C1 segment of cervical spinal cord (tissue), 14 donors: ENCODE measurements around the gene MSRB1.
"Not testable (repeated sequence)": the region's sequence is repeated elsewhere in the genome, so short reads cannot be mapped to it uniquely, and the experiment has no call there.

Experiments
- DNase-seq, 14 donors: peaks; one replicate each; lab custom pipeline; 2025; lab: John Stamatoyannopoulos, UW

Gene MSRB1

DNA sequence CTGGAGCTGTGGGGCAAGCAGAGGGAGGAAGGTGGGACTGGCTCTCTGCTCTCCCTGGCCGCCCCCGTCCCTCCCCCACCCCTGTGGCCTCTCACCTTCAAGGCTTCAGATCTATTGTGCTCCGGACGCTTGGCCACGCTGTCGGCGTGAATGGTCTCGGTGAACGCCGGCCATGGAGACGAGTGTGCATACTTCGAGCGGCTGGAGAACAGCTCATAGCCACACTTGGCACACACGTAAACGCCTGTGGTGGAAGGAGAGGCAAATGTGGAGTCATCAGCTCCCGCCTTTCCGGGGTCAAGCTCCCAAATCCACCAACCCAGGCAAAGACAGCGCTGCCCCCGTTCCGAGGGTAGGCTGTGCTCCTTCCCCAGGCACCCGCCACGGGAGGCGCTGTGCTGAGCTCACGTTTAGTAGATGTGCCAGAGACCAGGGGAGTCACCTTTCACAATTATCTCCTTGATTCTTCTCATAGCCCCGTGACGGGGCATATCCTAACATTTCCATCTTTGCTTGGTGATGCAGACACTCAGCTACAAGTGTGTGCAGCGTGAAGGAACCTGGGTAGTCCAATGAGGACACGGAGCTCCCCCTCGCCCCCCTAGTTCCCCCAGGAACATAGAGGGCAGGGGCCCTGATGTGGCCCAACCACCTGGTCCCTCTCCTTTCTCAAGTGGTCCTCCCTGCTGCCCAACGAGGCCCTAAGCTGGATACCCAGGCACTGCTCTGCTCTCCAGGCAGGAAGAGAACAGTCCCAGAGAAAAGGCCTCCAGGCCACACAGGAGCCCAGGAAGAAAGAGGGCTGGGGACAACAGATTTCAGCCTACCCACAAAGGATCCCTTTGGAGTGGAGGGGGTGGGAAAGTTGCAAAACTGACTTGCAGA lies 1.6 kb downstream of the MSRB1 start:
- no peak for DNase-seq

DNA sequence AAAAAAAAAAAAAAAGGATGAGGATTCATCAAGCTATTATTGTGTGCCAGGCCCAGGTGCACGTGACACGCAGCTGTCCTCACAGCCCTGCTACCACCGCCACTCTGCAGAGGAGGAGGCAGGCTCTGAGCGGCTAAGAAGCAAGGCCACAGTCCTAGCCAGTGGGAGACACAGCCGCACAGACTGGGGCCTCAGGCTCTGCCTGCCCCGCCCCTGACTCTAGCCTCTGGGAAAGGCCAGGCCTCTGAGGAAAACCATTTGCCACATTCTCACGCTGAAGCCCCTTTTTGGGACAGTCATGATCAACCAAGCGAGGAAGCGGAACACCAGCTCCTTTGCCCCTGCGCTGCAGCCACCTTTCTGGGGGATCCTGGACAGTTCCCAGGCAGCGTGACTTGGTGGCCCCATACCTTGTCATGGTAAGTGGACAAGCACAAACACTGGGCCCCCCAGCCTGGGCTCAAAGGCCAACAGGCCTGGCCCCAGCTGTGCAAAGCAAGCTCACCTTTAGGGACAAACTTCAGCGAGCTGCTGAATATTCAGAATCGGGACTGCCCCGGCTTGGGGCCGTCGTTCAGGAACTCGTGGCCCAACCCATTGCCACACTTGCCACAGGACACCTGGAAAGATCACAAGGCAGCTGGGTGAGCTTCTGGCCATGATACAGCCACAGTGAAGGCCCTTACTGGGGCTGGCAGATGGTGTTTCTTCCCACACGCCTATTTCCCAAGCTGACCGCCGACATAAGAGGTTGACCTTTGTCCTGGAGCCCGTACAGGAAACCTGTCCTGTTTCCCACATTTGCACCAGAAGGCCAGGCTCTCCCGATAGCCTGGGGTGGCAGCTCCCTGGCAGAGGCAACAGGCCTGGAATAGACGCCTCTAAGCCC lies 2.5 kb downstream of the MSRB1 start:
- DNase-seq = no peak

DNA sequence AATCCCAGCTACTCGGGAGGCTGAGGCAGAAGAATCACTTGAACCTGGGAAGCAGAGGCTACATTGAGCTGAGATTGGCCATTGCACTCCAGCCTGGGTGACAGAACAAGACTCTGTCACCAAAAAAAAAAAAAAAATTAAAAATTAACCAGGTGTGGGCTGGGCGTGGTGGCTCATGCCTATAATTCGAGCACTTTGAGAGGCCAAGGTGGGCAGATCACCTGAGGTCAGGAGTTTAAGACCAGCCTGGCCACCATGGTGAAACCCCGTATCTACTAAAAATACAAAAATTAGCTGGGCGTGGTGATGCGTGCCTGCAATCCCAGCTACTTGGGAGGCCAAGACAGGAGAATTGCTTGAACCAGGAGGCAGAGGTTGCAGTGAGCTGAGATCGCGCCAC lies 3.2 kb downstream of the MSRB1 start:
- not testable (repeated sequence) for DNase-seq

DNA sequence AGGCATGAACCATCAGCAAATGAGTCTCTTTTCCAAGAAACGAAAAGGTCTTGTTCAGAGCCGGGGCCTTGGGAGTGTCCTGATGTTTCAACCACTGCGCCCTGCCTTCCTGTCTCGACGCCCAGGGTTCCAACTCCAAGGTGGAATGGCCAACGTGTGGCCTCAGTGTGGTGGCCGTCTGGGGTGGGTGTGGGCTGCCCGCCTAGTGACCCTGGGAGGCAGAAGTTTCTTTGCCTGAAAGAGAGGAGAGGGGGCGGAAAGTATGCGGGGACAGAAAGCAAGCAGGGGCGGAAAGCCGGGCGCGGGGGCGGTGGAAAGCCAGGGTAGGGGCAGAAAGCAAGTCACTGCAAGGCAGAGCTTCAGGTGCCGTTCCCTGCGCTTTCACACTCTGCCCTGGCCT lies 4.1 kb downstream of the MSRB1 start:
- DNase-seq = no peak

DNA sequence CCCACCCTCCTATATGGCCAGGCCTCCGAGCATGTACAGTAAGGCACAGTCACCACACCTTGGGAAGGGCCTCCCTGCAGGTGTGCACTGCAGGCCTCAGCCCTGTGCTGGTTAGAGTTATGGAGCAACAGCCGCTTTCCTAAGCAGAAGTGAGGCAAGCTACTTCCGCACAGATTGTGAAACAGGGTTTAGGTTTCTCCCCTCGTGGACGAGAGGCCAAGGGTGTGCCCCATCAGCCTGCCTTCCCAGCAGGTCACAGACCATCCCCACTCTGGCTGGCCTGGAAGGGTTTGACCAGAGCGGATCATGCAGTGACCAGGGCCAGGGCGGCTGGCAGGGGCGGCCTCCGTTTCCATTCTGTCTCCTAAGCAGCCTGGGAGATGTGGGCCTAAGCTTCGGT lies 4.7 kb downstream of the MSRB1 start:
- DNase-seq = no peak

DNA sequence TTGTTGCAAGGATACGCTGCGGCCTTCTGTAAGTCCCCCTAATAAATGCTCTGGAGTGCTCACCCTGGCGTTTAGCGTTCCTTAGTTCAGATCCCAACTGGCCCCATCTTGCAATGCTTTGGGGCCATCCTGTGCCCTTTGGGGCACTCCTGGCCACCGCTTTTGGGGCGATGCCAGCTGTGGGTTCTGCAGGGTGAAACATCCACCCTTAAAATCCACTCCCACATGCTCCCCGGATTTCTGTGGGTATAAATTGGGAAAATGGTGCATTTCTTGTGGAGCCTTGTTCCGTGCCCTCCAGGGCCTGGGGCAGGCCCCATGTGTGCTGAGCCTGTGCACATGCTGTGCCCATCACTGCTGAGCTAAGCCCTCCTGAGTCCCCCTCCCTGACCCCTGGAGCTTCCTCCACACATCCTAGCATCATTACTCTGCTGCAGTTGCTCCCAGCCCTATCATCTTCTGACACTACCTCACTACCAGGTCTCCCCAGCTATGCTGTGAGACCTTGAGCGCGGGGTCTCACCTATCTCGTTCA lies 6.0 kb downstream of the MSRB1 start:
- DNase-seq = no peak

DNA sequence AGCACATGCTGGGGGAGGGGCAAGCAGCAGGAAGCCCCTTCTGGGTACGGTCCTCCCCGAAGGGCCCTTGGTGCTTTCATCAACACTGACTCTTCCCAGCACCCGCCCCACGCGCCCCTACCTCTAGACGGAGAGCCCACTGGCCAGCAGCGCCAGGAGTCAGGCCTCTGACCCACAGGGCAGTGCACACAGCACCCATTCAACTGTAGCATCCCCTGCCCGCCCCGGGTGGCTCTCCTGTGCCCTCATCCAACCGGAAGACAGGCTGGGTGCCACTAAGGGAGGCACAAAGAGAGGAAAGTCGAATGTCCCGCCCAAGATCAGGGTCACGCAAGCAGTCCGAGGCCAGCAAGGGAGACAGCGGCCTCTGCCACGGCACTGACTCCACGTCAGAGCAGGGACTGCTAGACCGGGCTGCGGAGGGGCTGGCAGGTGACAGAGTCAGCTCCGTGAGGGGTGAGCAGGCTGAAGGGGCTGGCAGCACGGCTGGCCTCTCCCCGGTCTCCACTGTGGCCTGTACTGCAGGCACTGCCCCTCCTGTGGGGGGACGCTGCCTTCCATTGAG lies 9.8 kb downstream of the MSRB1 start:
- DNase-seq = no peak

DNA sequence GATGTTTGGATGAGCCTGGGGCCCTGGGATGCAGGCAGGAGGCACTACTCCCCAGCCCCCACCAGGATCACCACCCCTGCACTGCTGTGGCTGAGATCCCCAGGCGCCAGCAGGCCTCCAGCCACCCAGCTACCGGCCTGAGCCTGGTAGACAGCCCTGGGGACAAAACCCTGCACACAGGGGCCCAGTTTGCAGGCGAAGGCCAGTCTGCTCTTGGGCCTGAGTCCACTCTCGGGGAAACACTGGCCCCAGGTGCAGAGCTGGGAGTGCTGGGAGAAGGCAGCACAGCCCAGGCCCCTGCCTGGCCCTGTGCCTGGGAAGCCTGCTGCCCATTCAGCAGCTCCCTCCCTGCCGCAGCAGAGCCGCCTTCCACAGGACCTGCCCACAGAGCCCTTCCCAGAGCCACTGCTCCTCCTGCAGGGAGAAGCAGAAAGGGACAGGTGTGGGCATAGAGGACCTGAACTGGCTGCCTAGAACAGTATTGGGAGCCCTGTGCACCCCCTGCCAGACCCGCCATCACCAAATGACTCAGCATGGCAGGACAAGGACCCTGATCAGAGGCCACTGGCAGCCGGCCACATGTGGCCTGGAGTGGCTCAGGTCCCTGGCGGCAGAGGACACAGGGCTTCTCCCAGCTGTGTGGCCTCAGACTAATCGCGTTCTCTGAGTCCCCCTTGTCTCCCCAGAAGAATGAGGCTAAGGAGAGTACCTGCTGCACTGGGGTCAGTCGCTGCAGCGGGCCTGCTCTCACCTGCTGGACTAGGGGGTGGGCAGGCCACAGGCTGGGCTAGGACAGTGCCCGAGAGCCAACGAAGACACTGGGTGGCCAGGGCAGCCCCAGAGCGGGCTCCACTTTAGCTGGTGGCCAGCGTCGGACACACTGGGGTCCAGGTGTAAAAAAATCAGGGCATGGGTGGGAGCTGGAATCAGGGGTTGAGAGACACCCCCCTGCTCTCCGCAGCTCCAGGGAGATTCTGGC lies 10.7 kb downstream of the MSRB1 start:
- DNase-seq = peak in 1 of 14 donors; percentile 15

DNA sequence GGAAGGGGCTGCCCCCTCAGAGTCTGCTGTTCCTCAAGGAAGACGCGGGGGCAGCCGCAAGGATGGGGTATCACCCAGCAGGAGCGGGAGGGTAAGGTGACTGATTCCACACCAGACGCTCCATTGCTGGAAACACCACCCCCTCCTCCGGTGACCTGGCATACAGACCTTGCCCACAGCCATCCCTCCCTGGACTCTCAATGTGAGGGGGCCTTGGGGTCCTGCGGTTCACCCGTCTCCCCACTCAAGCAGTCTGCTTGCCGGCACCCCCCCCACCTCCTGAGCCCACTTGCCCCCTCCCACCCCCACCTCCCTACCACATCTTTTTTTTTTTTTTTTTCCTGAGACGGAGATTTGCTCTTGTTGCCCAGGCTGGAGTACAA lies 12.7 kb downstream of the MSRB1 start:
- DNase-seq = no peak

DNA sequence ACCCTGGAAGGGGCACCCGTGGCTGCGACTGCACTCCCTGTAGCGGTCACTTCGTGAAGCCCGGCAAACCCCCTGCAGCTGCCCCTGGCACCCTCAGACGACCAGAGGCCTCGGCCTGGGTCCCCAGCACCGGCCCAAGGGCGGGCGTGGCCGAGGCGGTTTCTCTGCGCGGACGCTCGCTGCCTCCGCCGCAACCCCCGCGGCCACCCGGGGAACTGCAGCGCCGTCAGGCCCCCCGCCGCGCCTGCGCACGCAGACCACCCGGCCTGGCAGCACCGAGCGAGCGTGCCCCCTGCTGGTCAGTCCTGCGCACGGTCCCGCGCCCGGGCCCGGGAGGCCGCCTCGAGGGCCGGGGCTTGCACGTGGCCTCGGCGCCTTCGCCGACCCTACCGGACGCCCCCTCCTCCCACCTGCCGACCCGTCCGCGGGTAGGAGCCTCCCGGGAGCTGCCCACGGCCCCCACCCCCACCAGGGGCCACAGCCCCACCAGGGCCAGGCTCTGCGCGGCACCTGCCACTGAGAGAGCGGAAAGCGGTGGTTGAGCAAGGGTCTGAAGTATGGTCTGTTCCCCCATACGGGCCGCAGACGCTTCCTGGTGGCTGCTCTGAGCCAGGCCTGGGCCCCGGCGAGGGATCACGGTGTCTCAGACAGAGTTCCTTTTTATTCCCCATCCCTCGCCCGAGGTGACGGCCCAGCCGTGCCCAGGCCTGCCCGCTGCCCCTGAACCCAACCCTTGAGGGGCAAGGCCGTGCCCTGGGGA lies 13.2 kb downstream of the MSRB1 start:
- DNase-seq = peak in 13 of 14 donors; percentile 33 to 94 (median 70)

DNA sequence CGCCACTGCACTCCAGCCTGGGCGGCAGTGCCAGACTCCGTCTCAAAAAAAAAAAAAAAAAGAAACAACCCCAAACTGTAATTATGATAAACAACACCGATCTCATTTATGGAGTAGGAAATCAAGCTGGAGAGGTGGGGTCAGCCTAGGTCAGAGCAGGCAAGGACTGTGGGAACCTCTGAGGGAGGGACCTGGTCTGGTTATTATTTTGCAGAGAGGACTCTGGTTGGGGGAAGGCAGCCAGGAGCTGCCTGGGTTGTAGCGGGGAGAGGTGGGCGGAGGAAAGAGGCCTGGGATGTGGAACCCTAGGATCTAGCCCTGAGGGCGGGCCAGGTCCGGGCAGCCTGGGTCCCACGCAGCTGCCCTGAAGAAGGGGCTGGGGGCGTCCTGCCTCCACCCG lies 13.9 kb downstream of the MSRB1 start:
- peak in 1 of 14 donors; percentile 51 for DNase-seq

DNA sequence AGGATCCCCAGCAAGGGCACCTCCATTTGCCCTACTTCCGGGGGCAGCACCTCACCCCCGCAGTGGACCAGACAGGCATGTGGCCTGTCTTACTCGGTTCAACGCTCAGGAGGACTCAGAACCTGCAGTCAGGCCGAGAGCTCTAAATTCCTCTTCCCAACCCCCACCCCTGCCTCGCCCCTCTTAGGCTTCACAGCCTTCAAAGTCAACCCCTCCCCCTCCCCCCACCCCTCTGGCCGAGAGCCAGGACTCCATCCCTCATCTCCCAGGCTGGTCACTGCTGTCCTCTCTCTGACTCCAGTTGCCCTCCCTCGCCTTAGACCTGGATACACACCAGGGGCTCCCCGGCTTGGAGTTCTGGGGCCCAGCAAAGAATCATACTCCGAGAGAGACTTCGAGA lies 16.7 kb downstream of the MSRB1 start:
- no peak for DNase-seq

DNA sequence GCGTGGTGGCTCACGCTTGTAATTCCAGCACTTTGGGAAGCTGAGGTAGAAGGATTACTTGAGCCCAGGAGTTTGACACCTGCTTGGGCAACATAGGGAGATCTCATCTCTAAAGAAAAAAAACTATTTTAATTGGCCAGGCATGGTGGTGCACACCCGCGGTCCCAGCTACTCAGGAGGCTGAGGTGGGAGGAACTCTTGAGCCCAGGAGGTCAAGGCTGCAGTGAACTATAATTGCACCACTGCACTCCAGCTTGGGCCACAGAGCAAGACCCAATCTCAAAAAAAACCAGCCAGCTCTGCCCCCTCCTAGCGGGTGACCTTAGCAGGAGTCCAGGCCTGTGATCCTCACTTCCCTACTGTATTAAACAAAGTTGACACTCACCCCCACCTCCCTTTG lies 18.9 kb downstream of the MSRB1 start:
- no peak for DNase-seq

DNA sequence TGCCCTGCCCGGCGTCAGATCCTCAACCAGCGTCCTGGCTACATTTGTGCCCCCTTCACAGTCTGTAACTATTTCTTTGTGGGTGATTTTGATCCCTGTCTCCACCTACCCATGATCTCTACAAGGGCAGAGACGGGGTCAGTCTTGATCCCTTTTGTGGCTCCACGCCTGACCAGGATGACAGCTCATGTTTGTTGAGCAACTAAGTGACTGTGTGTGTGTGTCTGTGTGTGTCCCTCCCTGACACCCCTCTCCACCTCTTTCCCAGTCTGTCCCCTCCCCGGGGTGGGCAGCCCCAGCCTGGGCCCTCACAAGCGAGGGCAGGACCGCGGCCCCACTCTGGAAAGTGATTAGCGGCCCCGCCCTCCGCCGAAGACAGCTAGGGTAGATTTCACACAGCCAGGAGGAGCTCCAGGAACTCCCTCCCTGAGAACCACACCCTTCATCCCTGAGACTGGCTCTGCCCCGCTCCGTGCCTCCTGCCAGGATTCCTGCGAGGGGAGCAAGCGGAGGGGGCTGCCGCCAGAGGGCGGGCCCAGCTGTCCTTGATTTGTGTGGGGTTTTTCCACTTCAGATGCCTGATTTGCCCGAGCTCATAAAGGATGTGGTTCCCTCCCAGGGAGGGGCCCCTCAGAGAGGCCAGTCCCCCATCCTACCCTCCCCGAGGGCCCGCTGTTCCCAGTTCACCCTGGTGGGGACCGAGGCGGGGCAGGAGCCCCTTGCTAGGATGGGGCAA lies 19.5 kb downstream of the MSRB1 start:
- DNase-seq = no peak

DNA sequence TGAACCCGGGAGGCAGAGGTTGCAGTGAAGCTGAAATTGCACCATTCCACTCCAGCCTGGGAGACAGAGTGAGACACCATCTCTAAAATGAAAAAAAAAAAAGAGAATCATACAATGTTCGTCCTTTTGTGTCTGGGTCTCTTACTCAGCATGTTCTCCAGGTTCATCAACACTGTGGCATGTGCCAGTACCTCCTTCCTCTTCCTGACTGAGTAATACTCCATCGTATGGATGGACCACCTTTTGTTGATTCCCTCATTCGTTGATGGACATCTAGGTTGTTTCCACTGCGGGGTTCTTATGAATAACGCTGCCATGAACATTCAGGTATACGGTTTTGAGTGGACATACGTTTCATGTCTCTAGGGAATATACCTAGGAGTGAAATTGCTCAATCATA lies 20.6 kb downstream of the MSRB1 start:
- DNase-seq = no peak

DNA sequence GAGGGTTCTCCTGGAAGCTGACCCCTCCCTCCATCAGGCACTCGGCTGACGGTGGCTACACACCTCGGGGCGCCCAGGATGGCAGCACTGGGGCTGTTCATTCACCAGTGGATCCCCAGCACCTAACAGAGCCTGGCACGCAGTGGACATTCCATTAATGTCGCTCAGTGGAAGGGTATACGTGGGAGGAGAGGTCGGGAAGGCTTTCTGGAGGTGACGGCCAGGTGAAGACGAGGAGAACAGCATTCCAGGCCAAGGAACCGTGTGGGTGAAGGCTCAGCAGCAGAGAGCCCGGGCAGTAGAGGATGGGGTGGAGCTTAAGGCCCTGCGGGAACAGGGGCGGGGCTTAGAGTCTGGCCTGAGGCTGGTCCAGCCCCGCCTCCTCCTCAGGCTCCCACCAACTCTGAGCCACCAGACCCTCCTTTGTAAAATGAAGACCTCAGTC lies 22.2 kb downstream of the MSRB1 start:
- no peak for DNase-seq

DNA sequence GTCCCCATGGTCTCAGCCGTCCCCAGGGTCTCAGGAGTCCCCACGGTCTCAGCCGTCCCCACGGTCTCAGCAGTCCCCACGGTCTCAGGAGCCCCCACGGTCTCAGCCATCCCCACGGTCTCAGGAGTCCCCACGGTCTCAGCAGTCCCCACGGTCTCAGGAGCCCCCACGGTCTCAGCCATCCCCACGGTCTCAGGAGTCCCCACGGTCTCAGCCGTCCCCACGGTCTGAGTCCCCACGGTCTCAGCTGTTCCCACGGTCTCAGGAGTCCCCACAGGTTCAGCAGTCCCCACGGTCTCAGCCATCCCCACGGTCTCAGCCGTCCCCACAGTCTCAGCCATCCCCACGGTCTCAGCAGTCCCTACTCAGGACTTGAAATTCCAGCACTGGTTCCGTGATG lies 22.9 kb downstream of the MSRB1 start:
- not testable (repeated sequence) for DNase-seq

DNA sequence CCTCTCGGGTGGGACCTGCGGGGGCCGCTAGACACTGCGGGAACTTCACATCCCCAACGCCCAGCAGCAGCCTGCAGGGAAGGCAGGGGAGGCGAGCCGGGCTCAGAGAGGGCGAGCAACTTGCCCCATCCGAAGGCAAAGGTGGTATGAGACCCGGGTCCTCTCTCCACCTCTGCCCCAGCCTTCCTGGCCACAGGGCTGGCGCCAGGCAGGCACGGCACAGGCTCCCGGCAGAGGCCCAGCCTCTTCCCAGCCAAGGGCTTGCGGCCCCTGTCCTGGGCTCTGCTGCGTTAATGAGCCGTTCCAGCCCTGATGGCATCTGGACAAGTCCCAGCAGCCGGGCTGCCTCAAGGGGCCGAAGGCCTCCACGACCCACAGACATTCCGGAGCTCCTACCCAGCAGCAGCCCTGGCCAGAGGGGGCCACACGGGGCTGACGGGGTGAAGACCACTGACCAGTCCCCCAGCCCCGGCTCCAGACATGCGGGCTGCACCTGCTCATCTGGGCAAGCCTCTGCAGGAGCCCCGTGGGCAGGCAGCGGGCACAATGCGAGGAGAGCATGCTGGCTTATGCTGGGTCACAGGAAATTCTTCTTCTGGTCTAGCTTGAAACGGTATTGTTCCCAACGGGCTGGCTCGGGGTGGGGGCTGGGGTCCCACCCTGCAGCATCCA lies 23.5 kb downstream of the MSRB1 start:
- no peak for DNase-seq
